B cell (primary cell): Measurements from ENCODE around the gene TRAF3. TPM values are rescaled to one million over a fixed set of nuclear protein-coding genes. Genes with fewer than 3 reads are reported as not detected.

Source experiments
- ATAC-seq: fragments of 200-7000 bp; cut with Tn5 transposase; one replicate; pipeline ENCODE4 v1.10.0; 2021; ENCODE audit warnings: low read depth, mild to moderate bottlenecking, moderate number of reproducible peaks, moderate library complexity
- CTCF ChIA-PET: fragments of 350-600 bp; sonication (Branson Sonifier 250); formaldehyde crosslinking; loops from one replicate; lab custom pipeline; 2021; ENCODE audit warnings: antibody characterized with exemption, inconsistent platforms; lab: Charles Lee
- POLR2A ChIA-PET: fragments of 350-600 bp; sonication (Branson Sonifier 250); formaldehyde crosslinking; loops from one replicate; lab custom pipeline; 2021; ENCODE audit warnings: antibody characterized with exemption; lab: Charles Lee
- DNase-seq: peaks from one replicate; pipeline ENCODE4 v3.0.0; 2013
- H2AFZ ChIP-seq: 2 replicates; pipeline ENCODE4 v1.6.1; 2012; ENCODE audit warnings: mild to moderate bottlenecking, low read depth, low read length; ENCODE audit not compliant: insufficient read depth, poor library complexity, severe bottlenecking
- H3K27ac ChIP-seq, 2 donors: 1 replicate in 1 of 2; 2 replicates in 1 of 2; pipeline ENCODE4 v1.5.1; 2012 to 2013; ENCODE audit warnings: low read length in 2 of 2, mild to moderate bottlenecking in 2 of 2, moderate library complexity in 1 of 2
- H3K27me3 ChIP-seq, 4 experiments: fragments of 200-600 bp in 1 of 4; sonication (generic) in 1 of 4; replicated peaks in 1 of 4; 1 replicate in 2 of 4; 2 replicates in 2 of 4; pipeline versions ENCODE4 v1.6.1 to v1.7.0; 2013 to 2016; ENCODE audit warnings: low read length in 3 of 4, mild to moderate bottlenecking in 2 of 4, mixed read lengths in 1 of 4, moderate library complexity in 1 of 4; ENCODE audit not compliant: insufficient read depth in 4 of 4, control insufficient read depth in 3 of 4; ENCODE audit errors: control extremely low read depth in 1 of 4
- H3K36me3 ChIP-seq, 2 experiments: replicated peaks in 1 of 2; 1 replicate in 1 of 2; 2 replicates in 1 of 2; pipeline versions ENCODE4 v1.6.1 to v1.7.1; 2013; ENCODE audit warnings: low read length in 1 of 2; ENCODE audit not compliant: insufficient read depth in 2 of 2, control insufficient read depth in 1 of 2; ENCODE audit errors: control extremely low read depth in 1 of 2, extremely low read depth in 1 of 2
- H3K4me1 ChIP-seq, 2 donors: fragments of 200-600 bp in 1 of 2; sonication (generic) in 1 of 2; 1 replicate in 1 of 2; 2 replicates in 1 of 2; pipeline versions ENCODE4 v1.5.1 to v1.6.1; 2013 to 2017; ENCODE audit warnings: low read length in 2 of 2; ENCODE audit not compliant: control insufficient read depth in 2 of 2, insufficient read depth in 2 of 2
- H3K4me2 ChIP-seq: replicated peaks from 2 replicates; pipeline ENCODE3; 2012; ENCODE audit warnings: mild to moderate bottlenecking, low read depth, low read length; ENCODE audit not compliant: poor library complexity, severe bottlenecking
- H3K4me3 ChIP-seq, 5 experiments: fragments of 200-600 bp in 1 of 5; sonication (generic) in 1 of 5; 1 replicate in 3 of 5; 2 replicates in 2 of 5; pipeline versions ENCODE4 v1.5.1 to v1.7.0; 2011 to 2016; ENCODE audit warnings: low read length in 4 of 5, mild to moderate bottlenecking in 4 of 5, low read depth in 2 of 5, control low read depth in 1 of 5, moderate library complexity in 1 of 5; ENCODE audit not compliant: insufficient read depth in 1 of 5; ENCODE audit errors: control extremely low read depth in 1 of 5, extremely low read depth in 1 of 5
- H3K79me2 ChIP-seq: fragments of 200-600 bp; sonication (generic); one replicate; pipeline ENCODE4 v1.6.0; 2016; ENCODE audit warnings: low read length; ENCODE audit not compliant: control insufficient read depth, insufficient read depth
- H3K9ac ChIP-seq: fragments of 200-600 bp; sonication (generic); 2 replicates; pipeline ENCODE4 v1.6.1; 2017; ENCODE audit warnings: mild to moderate bottlenecking, low read length, moderate library complexity
- H3K9me3 ChIP-seq, 3 donors: one replicate each; pipeline versions ENCODE4 v1.6.1 to v1.7.1; 2013; ENCODE audit warnings: low read length in 2 of 3; ENCODE audit not compliant: control insufficient read depth in 2 of 3, insufficient read depth in 1 of 3; ENCODE audit errors: control extremely low read depth in 1 of 3
- H4K20me1 ChIP-seq: 2 replicates; pipeline ENCODE4 v1.6.0; 2012; ENCODE audit warnings: mild to moderate bottlenecking, low read length; ENCODE audit not compliant: insufficient read depth, control insufficient read depth, poor library complexity, severe bottlenecking
- H3K27ac Mint-ChIP-seq: one replicate; pipeline ENCODE4 v1.8.0; 2021; ENCODE audit warnings: mixed read lengths
- H3K27me3 Mint-ChIP-seq: one replicate; pipeline ENCODE4 v1.8.0; 2021; ENCODE audit warnings: mixed read lengths
- H3K4me1 Mint-ChIP-seq: one replicate; pipeline ENCODE4 v1.8.0; 2021; ENCODE audit warnings: mixed read lengths
- H3K4me3 Mint-ChIP-seq: one replicate; pipeline ENCODE4 v1.8.0; 2021; ENCODE audit warnings: mixed read lengths
- H3K9me3 Mint-ChIP-seq: one replicate; pipeline ENCODE4 v1.8.0; 2022; ENCODE audit warnings: mixed read lengths; ENCODE audit not compliant: insufficient read depth
- CTCF ChIP-seq: fragments of 200-600 bp; IDR thresholded peaks from one replicate; pipeline ENCODE4 v1.8.0; 2022; ENCODE audit warnings: antibody characterized with exemption, mild to moderate bottlenecking
- EZH2 ChIP-seq: IDR thresholded peaks from 2 replicates; pipeline ENCODE4 v1.6.1; 2012; ENCODE audit warnings: borderline replicate concordance, low read depth, mild to moderate bottlenecking, moderate library complexity, low read length; ENCODE audit not compliant: insufficient read depth, poor library complexity, severe bottlenecking
- whole genome bisulfite sequencing: methylation state at CpG from one replicate; pipeline ENCODE4 v1.1.5; 2013; ENCODE audit warnings: missing lambda C conversion rate; ENCODE audit not compliant: insufficient coverage; 5-methylcytosine and 5-hydroxymethylcytosine counted together
- intact Hi-C: fragments of 100-400 bp; cut with micrococcal nuclease; formaldehyde crosslinking; loops from one replicate; pipeline ENCODE4 v1.10.0; 2022
- polyA plus RNA-seq: library from polyadenylated mRNA; depleted of rRNA; stranded (reverse); fragments of >200 nt; gene quantifications from 2 replicates; pipeline ENCODE4 v1.2.3, GENCODE V29; 2012
- total RNA-seq, 2 donors: library from RNA; stranded (reverse); fragments of 120-200 nt in 1 of 2; gene quantifications; 1 replicate in 1 of 2; 2 replicates in 1 of 2; pipeline versions ENCODE4 v1.2.3 to v1.2.4, GENCODE V29; 2013 to 2022

TRAF3 gene
- total and polyA plus RNA-seq, 2 donors (not counting 1 experiment from before 2014, with no cell fraction given), result 42.8 to 89.8 TPM

GRCh38 chr14:102736956-102737355 lies 40.3 kb upstream of the TRAF3 start:
- CTCF ChIA-PET, result interaction anchor here (1.1 kb wide), 1 partner anchor 8 kb away, joined by 3 read pairs; no protein-coding TSS in a partner anchor
- Histone ChIP-seq H3K27ac (no peak overlapping the region), H3K79me2 (no peaks in the 10 kb centered on the region), H3K27me3 (no peaks in the 10 kb centered on the region), H3K4me3 (no peak overlapping the region), H2AFZ (no peak overlapping the region), H3K9me3 (peaks cover 0 to 18% (median 8%) of the 10 kb centered on the region in 3 donors), H3K9ac (no peak overlapping the region), H3K4me1 (no peaks in the 10 kb centered on the region), H3K4me2 (no peak overlapping the region), H4K20me1 (no peaks in the 10 kb centered on the region), H3K36me3 (no peaks in the 10 kb centered on the region)
- H3K4me3 Mint-ChIP-seq, result no peak overlapping the region
- H3K27me3 Mint-ChIP-seq, result no peaks in the 10 kb centered on the region
- DNase-seq, result no peak
- H3K9me3 Mint-ChIP-seq, result no peaks in the 10 kb centered on the region
- POLR2A ChIA-PET, result no interaction called here
- no peaks in the 10 kb centered on the region for H3K4me1 Mint-ChIP-seq
- 100% methylated on average over 3 of the region's 3 CpGs for WGBS
- ATAC-seq, result no peak
- H3K27ac Mint-ChIP-seq, result no peak overlapping the region
- TF ChIP-seq EZH2 (no peak), CTCF (no peak)
- intact Hi-C loops, result no loop called here

- no peaks in the 10 kb centered on the region for H3K79me2 ChIP-seq
- ChIA-PET POLR2A (no interaction called here), CTCF (interaction anchor here (1.1 kb wide), 1 partner anchor 9 kb away, joined by 3 read pairs; no protein-coding TSS in a partner anchor)
- no peak for ATAC-seq
- no peaks in the 10 kb centered on the region for H3K27me3 ChIP-seq
- TF ChIP-seq EZH2 (no peak), CTCF (no peak)
- H3K27ac ChIP-seq, result no peak overlapping the region
- H3K27me3 Mint-ChIP-seq, result no peaks in the 10 kb centered on the region
- H3K9me3 Mint-ChIP-seq, result no peaks in the 10 kb centered on the region
- WGBS, result 97% methylated on average over 16 of the region's 18 CpGs
- no peaks in the 10 kb centered on the region for H4K20me1 ChIP-seq
- no peak overlapping the region for H3K9ac ChIP-seq
- H3K9me3 ChIP-seq, result peaks cover 0 to 25% (median 12%) of the 10 kb centered on the region in 3 donors
- no peak overlapping the region for H3K27ac Mint-ChIP-seq
- DNase-seq, result no peak
- intact Hi-C loops, result no loop called here
- no peak overlapping the region for H3K4me3 ChIP-seq
- no peaks in the 10 kb centered on the region for H3K4me1 ChIP-seq
- H3K4me2 ChIP-seq, result no peak overlapping the region
- H2AFZ ChIP-seq, result no peak overlapping the region
- no peak overlapping the region for H3K4me3 Mint-ChIP-seq
- no peaks in the 10 kb centered on the region for H3K4me1 Mint-ChIP-seq
- H3K36me3 ChIP-seq, result no peaks in the 10 kb centered on the region
Observed at GRCh38 chr14:102737402-102738372, 39.6 kb upstream of the TRAF3 start.
